Measurements from ENCODE around the gene TPRN.

DNA sequence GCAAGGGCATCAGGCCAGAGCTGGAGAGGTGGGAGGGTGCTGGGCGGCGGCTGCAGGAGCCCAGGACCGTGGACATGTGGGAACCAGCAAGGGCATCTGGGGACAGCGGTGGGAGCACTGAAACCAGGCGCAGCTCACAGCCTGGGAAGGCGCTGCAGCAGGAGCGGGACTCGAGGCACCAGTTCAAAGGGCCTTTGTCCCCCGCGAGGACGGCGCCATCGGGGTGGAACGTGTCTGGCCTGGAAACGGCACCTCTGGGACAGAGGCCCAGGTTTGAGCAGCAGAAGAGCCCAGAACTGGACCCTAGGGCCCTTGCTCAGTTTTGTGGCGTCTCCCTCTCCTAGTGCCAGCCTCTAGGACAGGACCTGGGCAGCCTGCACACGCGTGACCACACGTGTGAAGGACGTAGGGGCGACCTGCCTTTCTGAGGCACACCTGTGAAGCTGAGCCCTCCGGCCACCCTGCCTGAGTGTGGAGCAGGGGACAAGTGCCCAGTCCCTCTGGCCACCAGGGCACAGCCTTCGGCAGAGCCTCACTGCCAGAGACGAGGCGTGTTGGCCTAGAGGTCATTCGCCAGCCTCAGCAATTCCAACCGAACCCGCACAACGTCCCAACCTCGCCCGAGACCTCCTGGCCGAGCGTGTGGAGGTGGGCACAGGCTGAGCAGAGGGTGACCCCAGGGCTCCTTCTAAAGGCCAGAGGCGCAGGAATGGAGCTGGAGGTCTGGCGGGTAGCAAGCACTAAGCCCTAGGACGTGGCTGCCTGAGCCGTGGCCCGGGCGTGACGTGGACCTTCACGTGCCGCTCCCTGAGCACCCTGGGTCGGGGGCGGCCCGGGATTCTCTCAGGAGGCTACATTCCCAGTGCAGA lies 26.5 kb downstream of the TPRN start:
- no peak for TF ChIP-seq POLR2A (IDR thresholded peaks at IDR 0.05; ENCODE audit: low read depth, low read length)
- TF ChIP-seq POLR2AphosphoS5 (IDR thresholded peaks at IDR 0.05; ENCODE audit: low read depth, low read length): no peak
- TF ChIP-seq TAF1 (IDR thresholded peaks at IDR 0.05; ENCODE audit: borderline replicate concordance, low read depth, low read length): no peak

Measured in GM12892 (cell line).